Measurements from ENCODE around the gene SLC43A1. TPM values are rescaled to one million over a fixed set of nuclear protein-coding genes. Genes with fewer than 3 reads are reported as not detected.

SLC43A1 gene
- 16.8 and 19.9 TPM in 2 replicates for total RNA-seq

GRCh38 chr11:57515332-57516060 lies at the start of gene SLC43A1:
Gene SLC43A1 (minus strand): TSS chr11:57515702. CDS start chr11:57514111, 1,591 bp downstream.

DNA sequence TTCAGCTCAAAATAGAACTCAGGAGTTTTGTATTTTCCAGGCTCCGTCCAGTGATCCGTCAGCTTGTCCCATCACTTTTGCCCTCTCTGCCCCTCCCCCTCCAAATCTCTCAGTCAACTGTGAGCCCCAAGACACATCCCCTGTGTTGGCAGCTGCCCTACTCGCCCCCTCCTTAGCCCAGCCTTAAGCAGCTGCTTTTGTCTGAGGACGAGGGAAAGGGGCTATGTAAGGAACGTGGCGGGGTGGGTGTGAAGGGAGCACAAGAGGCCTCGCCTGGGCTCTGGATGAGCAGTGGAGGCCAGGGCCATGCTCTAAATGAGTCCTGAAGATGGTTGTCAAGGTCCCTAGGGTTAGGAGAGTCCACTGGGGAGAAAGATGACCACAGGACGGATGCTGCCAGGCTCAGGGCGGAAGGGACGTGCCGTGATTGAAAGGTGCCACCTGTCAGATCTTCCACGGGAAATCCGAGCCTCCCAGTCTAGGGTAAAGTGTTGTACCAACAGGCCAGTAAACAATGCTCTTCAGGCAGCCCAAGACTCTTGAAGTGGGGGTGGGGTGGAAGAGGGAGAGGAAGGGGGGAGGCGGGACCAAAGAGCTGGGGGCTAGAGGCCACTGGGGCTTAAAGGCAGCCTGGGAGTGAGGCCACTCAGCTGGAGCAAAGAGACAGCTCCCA lies 21.6 kb upstream of the SLC43A1 start, which contains the start of gene SMTNL1:
TSS of gene SMTNL1 (plus strand) at position 649 of the 673 bp plus-strand sequence. CDS start 5,048 bp downstream, outside the sequence.

DNA sequence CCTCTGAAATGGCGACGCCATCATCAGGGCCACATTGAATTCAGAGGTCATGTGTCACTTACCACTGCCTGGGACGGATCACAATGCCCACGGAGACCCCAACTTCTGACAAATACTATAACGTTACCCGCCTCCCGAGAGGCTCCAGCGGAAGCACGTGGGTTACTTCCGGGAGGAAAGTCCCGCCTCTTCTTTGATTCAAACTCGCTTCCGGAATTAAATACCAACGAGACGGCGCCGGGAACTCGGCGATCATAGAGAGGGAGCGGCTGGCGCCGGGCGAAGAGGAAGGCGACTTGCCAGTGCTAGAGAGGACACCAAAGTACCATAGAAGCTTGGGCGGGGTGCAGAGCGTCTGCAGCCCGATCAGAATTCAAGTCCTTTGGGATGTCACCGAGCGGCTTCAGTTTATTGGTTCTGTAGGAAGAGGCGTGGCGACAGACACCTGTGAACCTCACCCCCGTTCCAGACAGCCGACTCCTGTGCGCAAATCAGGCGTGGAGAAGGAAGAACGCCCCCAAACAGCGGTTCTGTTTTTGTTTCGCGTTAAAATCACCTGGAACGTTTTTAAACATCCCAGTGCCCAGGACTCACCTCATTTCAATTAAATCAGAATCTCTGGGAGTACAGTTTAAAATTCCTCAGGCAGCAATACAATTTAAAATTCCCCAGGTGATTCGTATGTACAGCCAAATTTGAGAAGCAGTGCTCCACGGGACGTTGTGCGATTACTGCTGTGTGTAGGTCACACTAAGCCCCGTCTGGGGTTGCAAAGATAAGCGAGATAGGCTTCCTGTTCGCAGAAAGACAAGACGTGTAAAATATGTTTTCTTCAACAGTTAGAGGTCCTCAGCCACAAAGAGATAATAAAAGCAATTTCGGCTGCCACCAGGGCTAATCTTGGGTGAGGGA lies 15.3 kb upstream of the SLC43A1 start, which contains the start of gene TIMM10:
TSS of gene TIMM10 (minus strand) at position 159 of the 912 bp plus-strand sequence. CDS start 565 bp downstream, outside the sequence.

DNA sequence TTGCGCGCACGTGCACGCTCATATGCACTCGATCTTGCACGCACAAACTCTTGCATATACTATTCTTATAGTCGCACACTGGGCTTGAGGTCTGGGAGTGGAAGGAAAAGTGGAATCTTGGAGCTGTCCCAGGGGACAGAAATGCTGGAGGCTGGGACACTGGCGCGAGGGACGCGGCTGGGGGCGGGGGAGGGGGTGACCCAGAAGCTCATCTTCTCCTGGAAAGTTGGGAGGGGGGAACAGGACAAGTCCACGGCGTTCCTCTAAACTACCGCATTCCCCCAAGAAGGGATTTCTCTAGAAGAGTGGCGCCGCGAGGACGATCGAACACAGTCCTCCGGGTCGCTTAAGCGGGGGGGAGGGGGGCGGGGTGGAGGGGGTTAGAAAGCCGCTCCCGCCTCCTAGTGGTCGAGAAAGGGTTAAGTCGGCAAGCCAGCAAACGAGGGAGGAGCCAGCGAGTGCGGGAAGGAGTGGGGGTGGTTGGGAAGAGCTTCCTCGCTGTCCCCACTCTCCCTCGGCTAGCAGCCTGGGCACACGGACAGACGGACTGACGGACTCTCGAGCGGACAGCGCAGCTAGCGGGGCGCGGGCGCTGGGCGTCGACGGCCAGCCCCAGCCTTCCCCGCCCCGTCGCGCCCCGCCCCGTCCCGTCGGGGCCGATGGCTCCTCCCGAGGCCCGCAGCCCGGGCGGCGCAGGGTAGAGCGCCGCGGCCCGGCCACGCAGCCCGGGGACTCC lies 55.3 kb downstream of the SLC43A1 start, which contains the start of gene RTN4RL2:
TSS of gene RTN4RL2 (plus strand) at position 507 of the 736 bp plus-strand sequence. CDS start 338 bp downstream, outside the sequence.

Other genes with a start within 250 kb of the SLC43A1 start
- gene TNKS1BP1, start 190.8 kb downstream of the SLC43A1 start, total RNA-seq: 70.1 and 99.4 TPM in 2 replicates
- 56.2 and 65.6 TPM in 2 replicates for gene SSRP1, start 179.8 kb downstream of the SLC43A1 start, total RNA-seq
- gene P2RX3, start 177.3 kb downstream of the SLC43A1 start, total RNA-seq: not detected in 2 replicates
- gene PRG3, start 134.6 kb downstream of the SLC43A1 start, total RNA-seq: not detected in 2 replicates
- gene PRG2, start 125.1 kb downstream of the SLC43A1 start, total RNA-seq: 0.55 and 0.71 TPM in 2 replicates
- 15.9 and 27.4 TPM in 2 replicates for gene SLC43A3, start 88.6 kb downstream of the SLC43A1 start, total RNA-seq
- gene RTN4RL2, start 55.2 kb downstream of the SLC43A1 start, total RNA-seq: 0.09 TPM in 1 of 2 replicates, not detected in the other
- 36.7 and 43.0 TPM in 2 replicates for gene TIMM10, start 15.1 kb upstream of the SLC43A1 start, total RNA-seq
- not detected in 2 replicates for gene SMTNL1, start 21.9 kb upstream of the SLC43A1 start, total RNA-seq
- 61.2 and 78.1 TPM in 2 replicates for gene UBE2L6, start 52.0 kb upstream of the SLC43A1 start, total RNA-seq
- gene SERPING1, start 82.0 kb upstream of the SLC43A1 start, total RNA-seq: 4.7 and 10.8 TPM in 2 replicates
- gene YPEL4, start 134.2 kb upstream of the SLC43A1 start, total RNA-seq: 1.4 and 1.6 TPM in 2 replicates
- gene CLP1, start 142.1 kb upstream of the SLC43A1 start, total RNA-seq: 12.4 and 16.5 TPM in 2 replicates
- 24.0 and 34.3 TPM in 2 replicates for gene ZDHHC5, start 152.4 kb upstream of the SLC43A1 start, total RNA-seq
- 13.7 and 14.4 TPM in 2 replicates for gene MED19, start 196.5 kb upstream of the SLC43A1 start, total RNA-seq
- gene TMX2, start 196.9 kb upstream of the SLC43A1 start, total RNA-seq: 46.5 and 50.5 TPM in 2 replicates
- gene SELENOH, start 225.8 kb upstream of the SLC43A1 start, total RNA-seq: 73.3 and 73.8 TPM in 2 replicates
- gene BTBD18, start 236.1 kb upstream of the SLC43A1 start, total RNA-seq: not detected in 2 replicates
- gene CTNND1, start 246.1 kb upstream of the SLC43A1 start, total RNA-seq: 86.3 and 94.2 TPM in 2 replicates

All from smooth muscle cell of bladder (primary cell).